HG02870 (cell line): Measurements from ENCODE around the gene LAMA3.

Source experiments
- ATAC-seq: cut with Tn5 transposase; IDR thresholded peaks from one replicate; pipeline ENCODE4 v1.9.1; 2021; ENCODE audit warnings: mild to moderate bottlenecking, moderate library complexity; ENCODE audit not compliant: unreplicated experiment

The LAMA3 gene

DNA sequence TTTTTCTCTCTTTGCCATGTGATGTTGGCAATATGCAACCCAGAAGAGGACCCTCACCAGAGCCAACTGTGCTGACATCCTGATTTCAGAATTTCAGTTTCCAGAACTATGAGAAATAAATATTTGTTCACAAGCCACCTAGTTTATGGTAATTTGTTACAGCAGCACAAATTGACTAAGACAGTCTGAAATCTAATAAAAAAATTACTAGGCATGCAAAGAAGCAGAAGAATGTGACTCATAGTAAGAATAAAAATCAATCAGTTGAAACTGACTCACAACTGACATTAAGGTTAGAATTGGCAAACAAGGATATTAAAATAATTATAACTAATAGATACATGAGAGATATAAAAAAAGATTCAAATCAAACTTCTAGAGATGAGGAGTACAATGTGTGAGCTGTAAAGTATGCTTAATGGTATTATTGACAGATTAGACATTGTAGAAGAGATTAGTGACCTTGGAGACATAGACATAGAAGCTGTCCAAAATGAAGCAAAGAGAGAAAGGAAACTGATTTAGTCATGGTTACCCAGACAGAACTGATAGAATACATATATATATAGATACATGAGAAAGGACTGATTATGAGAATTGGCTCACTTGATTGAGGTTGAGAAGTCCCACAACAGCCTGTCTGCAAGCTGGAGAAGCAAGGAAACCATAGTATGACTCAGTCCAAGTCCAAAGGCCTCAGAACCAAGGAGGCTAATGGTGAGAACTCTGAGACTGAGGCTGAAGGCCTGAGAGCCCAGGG is 297.5 kb downstream of the LAMA3 start:
- peak; percentile 82 for ATAC-seq

DNA sequence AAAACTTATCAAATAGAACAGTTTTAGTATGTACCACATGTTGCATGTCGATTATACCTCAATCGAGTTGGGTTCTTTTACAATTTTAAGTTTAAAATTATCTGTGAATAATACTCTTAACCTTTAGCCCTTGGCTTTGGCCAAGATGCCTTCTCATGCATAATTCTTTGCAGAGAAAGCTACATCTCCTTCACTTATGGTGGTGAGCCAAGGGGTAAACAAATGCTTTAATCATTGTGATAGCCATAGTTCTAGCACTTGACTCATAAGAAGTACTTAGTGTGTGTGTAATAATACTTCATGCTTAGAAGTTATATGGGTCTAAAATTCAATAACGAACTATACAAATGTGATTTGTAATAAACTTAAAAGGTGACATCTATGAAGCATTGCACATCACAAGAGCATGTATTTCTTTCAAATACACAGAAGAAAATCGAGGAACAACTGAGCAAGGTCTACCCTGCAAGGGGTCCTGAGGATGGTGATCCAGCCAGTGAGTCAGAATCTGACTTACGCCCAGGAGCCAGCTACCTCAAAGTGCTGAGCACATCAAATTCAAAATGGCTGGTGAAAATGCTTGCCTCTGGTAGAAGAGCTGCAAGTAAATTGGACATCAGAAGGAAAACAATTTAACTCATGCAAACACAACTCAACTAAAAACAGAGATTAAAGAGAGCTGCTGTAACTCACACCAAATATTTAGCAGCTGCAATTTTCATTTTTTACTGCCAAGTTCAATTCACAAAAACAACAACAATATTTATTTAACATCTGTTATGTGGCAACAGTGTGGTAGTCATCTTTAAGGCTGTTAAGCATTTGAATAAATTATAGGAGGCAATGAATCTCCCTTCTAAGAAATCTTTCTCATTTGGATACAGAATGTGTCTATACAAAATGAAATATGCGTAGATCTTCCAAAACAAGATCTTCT is 301.5 kb downstream of the LAMA3 start:
- no peak for ATAC-seq

DNA sequence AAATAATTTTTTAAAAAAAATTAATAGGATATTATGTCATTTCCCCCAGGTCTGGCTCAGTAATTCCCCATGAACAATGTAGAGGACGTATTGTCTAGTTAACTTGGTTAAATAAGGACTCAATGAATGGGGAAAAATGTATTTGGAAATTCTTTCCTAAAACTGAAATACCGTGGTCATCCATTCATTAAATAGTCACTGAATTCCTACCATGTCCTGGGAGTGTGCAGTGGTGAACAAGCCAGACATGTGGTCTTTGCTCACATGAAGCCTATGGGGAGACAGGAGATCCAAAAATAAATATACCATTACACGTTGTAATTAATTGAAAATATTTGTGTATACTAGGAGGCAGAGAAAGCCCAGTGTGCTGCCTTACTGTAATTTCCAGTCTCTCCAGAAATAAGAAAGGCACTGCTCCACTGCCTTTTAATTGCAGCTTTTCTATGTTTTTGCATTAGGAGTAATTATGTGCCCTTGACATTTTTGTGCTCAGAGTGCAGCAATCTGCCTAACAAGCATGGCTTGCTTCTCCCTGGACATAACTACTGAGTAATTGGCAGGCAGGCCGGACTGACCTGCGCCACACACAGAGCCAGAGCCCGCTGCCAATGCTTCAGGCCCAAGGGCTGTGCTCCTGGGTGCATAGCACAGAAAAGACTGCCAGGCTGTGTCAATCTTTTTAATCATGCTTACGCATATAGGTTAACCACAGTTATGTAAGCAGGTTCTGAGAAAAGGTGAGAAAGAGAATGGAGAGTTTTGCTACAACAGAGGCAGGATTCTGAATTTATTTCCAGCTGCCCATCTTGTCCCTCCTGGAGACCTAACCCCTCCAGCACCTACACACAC is 303.1 kb downstream of the LAMA3 start:
- no peak for ATAC-seq

DNA sequence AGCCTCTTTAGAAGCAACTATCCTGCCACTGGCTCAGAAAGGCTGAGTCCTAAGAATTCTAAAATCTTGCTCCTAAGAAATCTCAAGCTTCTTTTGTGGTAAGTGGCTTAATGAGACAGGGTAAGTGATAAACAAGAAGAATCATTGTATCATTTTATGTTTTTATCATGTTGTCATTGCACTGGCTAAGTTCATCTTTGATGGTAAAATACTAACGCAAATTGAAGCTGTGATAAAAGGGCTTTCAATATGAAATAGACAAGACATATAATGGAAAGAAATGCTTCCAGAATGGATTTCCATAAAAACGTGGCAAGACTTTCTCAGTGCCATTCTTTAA is 303.7 kb downstream of the LAMA3 start:
- ATAC-seq = no peak

DNA sequence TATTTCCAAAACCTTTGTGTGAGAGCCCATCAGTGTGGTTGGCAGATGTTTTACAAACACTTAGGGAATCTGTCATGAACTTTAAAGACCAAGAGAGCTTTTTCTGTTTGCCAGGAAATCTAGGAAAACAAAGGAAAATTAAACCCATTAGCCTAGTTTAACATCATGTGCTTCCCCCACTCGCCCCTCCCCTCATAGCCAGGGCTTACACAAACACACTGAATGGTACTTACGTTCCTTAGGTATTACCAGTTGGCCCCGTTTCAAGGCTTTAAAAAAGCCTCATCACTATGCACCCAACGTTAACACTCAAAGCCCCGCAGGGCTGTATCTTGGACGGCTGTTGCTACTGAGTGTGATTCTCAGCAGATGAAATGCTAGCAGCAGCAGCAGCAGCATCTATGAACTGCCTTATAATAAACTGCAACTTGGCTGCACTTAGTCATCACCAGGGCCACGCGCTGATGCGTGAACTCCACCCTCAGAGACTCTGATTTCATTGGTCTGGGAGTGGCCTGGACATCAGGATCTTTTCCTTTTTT is 305.2 kb downstream of the LAMA3 start:
- no peak for ATAC-seq

DNA sequence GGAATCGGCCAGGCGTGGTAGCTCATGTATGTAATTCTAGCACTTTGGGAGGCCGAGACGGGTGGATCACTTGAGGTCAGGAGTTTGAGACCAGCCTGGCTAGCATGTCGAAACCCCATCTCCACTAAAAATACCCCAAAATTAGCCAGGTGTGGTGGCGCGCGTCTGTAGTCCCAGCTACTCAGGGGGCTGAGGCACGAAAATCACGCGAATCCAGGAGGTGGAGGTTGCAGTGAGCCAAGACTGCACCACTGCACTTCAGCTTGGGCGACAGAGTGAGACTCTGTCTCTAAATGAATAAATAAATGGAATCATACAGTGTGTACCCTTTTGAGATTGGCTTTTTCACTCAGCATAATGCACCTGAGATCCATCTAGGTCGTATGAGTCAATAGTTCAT is 305.9 kb downstream of the LAMA3 start:
- ATAC-seq = no peak

GRCh38 chr18:23998018-23998417 is 308.8 kb downstream of the LAMA3 start:
- no peak for ATAC-seq

- ATAC-seq = no peak
Measured at GRCh38 chr18:23998820-23999219, 309.6 kb downstream of the LAMA3 start.

GRCh38 chr18:24000613-24001490 is 311.6 kb downstream of the LAMA3 start:
- ATAC-seq = peak; percentile 69

DNA sequence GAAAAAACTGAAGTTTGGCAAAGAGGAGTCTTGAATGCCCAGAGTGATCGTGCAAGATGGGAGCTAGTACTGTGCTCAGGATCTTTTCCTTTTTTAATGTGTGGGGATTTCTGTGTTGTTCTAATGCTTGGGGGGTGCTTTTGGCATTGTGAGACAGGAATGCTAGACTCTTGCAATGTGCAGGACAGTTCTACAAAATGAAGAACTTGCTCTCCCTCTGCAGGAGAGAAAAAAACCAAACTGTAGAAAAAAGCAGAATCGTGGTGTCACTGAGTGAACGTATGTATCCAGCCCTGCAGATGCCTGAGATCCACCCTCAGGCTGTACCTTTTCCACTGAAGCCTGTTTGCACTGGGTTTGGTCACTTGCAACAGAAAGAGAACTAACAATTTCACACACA is 313.2 kb downstream of the LAMA3 start:
- ATAC-seq = no peak

- no peak for ATAC-seq
Measured at GRCh38 chr18:24003288-24003687, 314.0 kb downstream of the LAMA3 start.

DNA sequence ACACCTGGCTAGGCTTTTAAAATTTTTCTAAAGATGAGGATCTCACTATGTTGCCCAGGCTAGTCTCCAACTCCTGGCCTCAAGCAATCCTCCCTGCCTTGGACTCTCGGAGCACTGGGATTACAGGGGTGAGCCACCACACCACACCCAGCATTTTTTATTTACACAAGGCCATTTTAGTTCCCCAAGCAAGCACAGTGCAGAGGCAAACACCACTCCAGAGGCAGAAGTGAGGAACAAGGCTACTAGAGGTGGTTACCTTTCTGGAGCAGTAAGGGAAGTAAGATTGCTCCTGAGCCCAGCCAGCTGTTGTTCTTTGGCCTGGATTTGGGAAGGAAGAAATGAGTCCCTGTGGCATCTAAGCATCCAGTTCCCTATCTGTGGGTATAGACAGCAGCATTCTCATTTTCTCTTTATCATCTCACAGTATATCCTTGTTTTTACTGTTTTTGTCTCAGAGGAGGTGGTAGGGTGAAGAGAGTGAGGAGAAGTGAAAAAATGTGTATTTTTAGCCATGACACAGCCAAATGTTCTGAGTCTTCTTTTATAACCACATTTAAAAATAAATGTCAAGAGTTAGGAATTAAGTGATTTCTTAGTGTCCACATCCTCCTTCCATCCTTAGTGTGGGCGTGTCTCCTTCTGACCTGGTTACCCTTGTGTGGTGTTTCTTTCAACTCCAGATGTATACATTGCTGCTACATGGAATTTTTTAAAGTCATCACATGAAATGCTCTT is 314.8 kb downstream of the LAMA3 start:
- ATAC-seq = no peak
